ENCODE results near the gene INPP5K. TPM values are rescaled to one million over a fixed set of nuclear protein-coding genes. Genes with fewer than 3 reads are reported as not detected.
A peak's percentile ranks its signal among the peaks of the same experiment; 100 is the strongest.
"Not testable (repeated sequence)": the region's sequence is repeated elsewhere in the genome, so short reads cannot be mapped to it uniquely, and the experiment has no call there.

Gene INPP5K
- total RNA-seq, 4 donors from 2014 or later: 18.4 to 44.3 (median 35.0) TPM

DNA sequence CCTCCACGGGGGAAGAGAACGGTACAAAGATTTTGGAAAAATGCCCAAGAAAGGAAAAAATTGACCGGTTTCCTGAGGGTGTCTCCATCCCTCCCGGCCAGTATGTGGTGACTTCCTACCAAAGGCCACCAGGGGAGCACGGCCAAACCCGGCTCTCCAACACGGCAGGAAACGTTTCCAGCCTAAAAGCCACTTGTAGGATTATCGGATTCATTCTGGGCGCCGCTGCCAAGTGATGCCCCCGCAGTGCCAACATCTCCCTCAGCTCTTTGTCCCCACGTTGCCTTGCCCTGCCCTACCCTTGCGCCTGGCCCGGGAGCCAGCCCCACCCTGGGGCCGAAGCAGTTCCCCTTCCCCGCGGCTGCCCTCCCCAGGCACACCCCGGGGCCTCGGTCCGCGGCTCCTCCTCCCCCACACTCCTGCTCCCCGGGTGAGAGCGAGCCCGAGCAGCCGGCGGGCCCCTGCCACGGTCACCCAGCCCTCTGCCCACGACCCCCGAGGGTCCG, 61.1 kb downstream of the INPP5K start:
- TF ChIP-seq POLR2A (IDR thresholded peaks at IDR 0.05): peak in 1 of 4 donors; percentile 10
- TF ChIP-seq, protein P1, sequence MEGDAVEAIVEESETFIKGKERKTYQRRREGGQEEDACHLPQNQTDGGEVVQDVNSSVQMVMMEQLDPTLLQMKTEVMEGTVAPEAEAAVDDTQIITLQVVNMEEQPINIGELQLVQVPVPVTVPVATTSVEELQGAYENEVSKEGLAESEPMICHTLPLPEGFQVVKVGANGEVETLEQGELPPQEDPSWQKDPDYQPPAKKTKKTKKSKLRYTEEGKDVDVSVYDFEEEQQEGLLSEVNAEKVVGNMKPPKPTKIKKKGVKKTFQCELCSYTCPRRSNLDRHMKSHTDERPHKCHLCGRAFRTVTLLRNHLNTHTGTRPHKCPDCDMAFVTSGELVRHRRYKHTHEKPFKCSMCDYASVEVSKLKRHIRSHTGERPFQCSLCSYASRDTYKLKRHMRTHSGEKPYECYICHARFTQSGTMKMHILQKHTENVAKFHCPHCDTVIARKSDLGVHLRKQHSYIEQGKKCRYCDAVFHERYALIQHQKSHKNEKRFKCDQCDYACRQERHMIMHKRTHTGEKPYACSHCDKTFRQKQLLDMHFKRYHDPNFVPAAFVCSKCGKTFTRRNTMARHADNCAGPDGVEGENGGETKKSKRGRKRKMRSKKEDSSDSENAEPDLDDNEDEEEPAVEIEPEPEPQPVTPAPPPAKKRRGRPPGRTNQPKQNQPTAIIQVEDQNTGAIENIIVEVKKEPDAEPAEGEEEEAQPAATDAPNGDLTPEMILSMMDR (IDR thresholded peaks at IDR 0.05): peak; percentile 33 to 70 (median 58)
- peaks cover 26 to 63% (median 35%) of the 10 kb centered on the region in 3 donors for H3K4me1 ChIP-seq

DNA sequence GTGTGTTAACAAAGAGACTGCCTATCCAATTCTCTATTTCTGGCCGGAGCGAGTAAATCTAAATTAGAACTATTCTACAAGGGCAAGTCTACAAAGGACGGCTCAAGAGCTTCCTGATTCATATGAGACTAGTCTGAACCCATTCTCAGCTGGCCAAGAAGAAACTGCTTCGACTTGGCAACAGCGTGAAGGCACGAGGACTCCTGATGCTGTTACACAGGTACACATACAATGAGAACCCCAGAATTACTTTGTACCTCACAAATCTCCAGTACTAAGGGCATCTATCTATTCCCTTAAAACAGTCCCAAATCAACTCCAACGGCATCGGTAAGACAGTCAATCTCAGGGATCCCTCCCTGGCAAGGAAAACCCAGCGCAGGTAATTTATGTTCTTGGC, 61.9 kb downstream of the INPP5K start:
- Histone ChIP-seq H3K36me3 (peaks cover 0 to 40% (median 0%) of the 10 kb centered on the region in 3 donors), H3K27ac (peak overlapping the region; percentile 89 to 99 (median 98)), H3K4me3 (peak overlapping the region; percentile 79 to 100 (median 92)), H3K4me1 (peaks cover 19 to 63% (median 27%) of the 10 kb centered on the region in 3 donors), H3K9me3 (no peaks in the 10 kb centered on the region), H3K27me3 (no peaks in the 10 kb centered on the region)
- intact Hi-C loops (cut with DNase I): no loop called here
- TF ChIP-seq, protein P1 (IDR thresholded peaks at IDR 0.05): no peak
- 26 to 51% methylated on average over 6 to 9 of the region's 9 CpGs for WGBS, 2 donors
- no peak for DNase-seq

More for the DNA sequence above, 61.1 kb downstream of the INPP5K start:
- Histone ChIP-seq H3K36me3 (peaks cover 0 to 32% (median 0%) of the 10 kb centered on the region in 3 donors), H3K9me3 (no peaks in the 10 kb centered on the region), H3K27me3 (no peaks in the 10 kb centered on the region), H3K27ac (peak overlapping the region; percentile 89 to 99 (median 98)), H3K4me3 (peak overlapping the region; percentile 79 to 100 (median 92))
- DNase-seq: no peak
- 0 to 2% methylated on average over 4 to 11 of the region's 31 CpGs for WGBS, 2 donors
- intact Hi-C loops (cut with DNase I): no loop called here

DNA sequence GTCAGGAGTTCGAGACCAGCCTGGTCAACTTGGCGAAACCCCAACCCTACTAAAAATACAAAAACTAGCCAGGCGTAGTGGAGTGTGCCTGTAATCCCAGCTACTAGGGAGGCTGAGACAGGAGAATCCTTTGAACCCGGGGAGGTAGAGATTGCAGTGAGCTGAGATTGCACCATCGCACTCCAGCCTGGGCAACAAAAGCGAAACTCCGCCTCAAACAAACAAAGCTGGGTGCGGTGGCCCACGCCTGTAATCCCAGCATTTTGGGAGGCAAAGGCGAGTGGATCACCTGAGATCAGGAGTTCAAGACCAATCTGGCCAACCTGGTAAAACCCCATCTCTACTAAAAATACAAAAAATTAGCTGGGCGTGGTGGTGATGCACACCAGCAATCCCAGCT, 62.7 kb downstream of the INPP5K start:
- H3K4me3 ChIP-seq; DNase-seq; H3K9me3 ChIP-seq; H3K27me3 ChIP-seq; intact Hi-C loops (cut with DNase I): not testable (repeated sequence)
- peaks cover 19 to 71% (median 27%) of the 10 kb centered on the region in 3 donors for H3K4me1 ChIP-seq
- H3K36me3 ChIP-seq: peaks cover 0 to 49% (median 0%) of the 10 kb centered on the region in 3 donors
- 81 to 84% methylated on average over 11 of the region's 11 CpGs for WGBS, 2 donors
- peak overlapping the region in 1 of 4 donors; percentile 99 for H3K27ac ChIP-seq

DNA sequence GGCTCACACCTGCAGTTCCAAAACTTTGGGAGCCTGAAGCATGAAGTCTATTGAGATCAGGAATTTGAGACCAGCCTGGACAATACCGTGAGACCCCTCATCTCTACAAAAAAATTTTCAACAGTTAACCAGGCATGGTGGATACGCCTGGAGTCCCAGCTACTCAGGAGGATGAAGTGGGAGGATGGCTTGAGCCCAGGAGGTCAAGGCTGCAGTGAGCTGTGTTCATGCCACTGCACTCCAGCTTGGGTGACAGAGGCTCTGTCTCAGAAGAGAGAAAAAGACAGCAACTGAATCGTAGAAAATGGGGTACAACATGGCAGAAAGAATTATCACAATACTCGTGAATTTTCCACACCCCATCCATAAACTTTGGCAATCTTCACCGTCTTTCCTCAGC, 63.6 kb downstream of the INPP5K start:
- peaks cover 0 to 55% (median 0%) of the 10 kb centered on the region in 3 donors for H3K36me3 ChIP-seq
- 56 to 68% methylated on average over 5 of the region's 5 CpGs for WGBS, 2 donors
- peak overlapping the region in 1 of 4 donors; percentile 99 for H3K27ac ChIP-seq
- DNase-seq: no peak
- H3K27me3 ChIP-seq: no peaks in the 10 kb centered on the region
- intact Hi-C loops (cut with DNase I): no loop called here
- TF ChIP-seq POLR2A (IDR thresholded peaks at IDR 0.05): no peak
- TF ChIP-seq, protein P1 (IDR thresholded peaks at IDR 0.05): no peak
- H3K4me3 ChIP-seq: no peak overlapping the region
- H3K4me1 ChIP-seq: peaks cover 19 to 79% (median 29%) of the 10 kb centered on the region in 3 donors
- H3K9me3 ChIP-seq: no peaks in the 10 kb centered on the region

DNA sequence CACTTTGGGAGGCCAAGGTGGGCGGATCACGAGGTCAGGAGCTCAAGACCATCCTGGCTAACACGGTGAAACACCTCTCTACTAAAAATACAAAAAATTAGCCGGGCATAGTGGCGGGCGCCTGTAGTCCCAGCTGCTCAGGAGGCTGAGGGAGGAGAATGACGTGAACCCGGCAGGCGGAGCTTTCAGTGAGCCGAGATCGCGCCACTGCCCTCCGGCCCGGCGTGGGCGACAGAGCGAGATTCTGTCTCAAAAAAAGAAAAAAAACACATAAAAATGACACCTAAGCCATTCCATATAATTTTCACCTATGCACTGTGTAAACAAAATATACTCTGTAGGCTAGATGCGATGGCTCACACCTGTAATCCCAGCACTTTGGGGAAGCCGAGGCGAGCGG, 66.2 kb downstream of the INPP5K start:
- H3K4me3 ChIP-seq; H3K27ac ChIP-seq; H3K9me3 ChIP-seq; intact Hi-C loops (cut with DNase I); H3K27me3 ChIP-seq; DNase-seq: not testable (repeated sequence)
- H3K4me1 ChIP-seq: peaks cover 14 to 96% (median 36%) of the 10 kb centered on the region in 3 donors
- 94 to 98% methylated on average over 21 of the region's 21 CpGs for WGBS, 2 donors
- peaks cover 0 to 58% (median 0%) of the 10 kb centered on the region in 3 donors for H3K36me3 ChIP-seq

DNA sequence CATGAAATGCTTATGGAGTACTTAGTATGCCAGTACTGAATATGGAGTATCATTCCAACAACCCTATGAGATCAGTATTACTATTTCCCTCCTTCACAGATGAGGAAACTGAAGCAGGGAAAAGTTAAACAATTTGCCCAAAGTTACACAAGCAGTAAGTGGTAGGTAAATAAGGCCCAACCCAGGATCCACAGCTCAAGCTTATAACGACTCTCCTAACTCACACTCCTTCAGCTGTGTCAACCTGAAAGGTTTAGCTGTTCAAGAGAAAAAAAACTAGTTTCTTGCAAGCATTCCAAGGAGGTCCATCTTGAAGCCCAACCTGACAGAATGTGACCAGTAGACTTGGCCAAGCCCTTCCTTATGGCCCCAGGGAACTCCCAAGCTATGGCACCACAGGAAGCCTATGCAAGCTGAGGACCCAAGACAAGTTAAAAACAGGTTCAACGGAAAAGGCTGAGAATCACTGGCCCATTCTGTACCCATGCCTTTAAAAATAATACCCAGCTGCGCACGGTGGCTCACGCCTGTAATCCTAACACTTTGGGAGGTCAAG, 66.9 kb downstream of the INPP5K start:
- no peak overlapping the region for H3K27ac ChIP-seq
- H3K4me3 ChIP-seq: no peak overlapping the region
- peaks cover 11 to 88% (median 34%) of the 10 kb centered on the region in 3 donors for H3K4me1 ChIP-seq
- WGBS, 2 donors: 82 to 89% methylated on average over 5 of the region's 5 CpGs
- no peak for TF ChIP-seq POLR2A (IDR thresholded peaks at IDR 0.05)
- TF ChIP-seq, protein P1 (IDR thresholded peaks at IDR 0.05): no peak
- no peaks in the 10 kb centered on the region for H3K9me3 ChIP-seq
- intact Hi-C loops (cut with DNase I): no loop called here
- no peaks in the 10 kb centered on the region for H3K27me3 ChIP-seq
- no peak for DNase-seq
- peaks cover 0 to 58% (median 0%) of the 10 kb centered on the region in 3 donors for H3K36me3 ChIP-seq
